GM18508 (cell line): ENCODE measurements around the gene SYNGR3.
"Not testable (repeated sequence)": the region's sequence is repeated elsewhere in the genome, so short reads cannot be mapped to it uniquely, and the experiment has no call there.

Source experiments
- ATAC-seq: cut with Tn5 transposase; IDR thresholded peaks from one replicate; pipeline ENCODE4 v1.9.1; 2021; ENCODE audit warnings: moderate number of reproducible peaks; ENCODE audit not compliant: insufficient read depth, unreplicated experiment

Gene SYNGR3

DNA sequence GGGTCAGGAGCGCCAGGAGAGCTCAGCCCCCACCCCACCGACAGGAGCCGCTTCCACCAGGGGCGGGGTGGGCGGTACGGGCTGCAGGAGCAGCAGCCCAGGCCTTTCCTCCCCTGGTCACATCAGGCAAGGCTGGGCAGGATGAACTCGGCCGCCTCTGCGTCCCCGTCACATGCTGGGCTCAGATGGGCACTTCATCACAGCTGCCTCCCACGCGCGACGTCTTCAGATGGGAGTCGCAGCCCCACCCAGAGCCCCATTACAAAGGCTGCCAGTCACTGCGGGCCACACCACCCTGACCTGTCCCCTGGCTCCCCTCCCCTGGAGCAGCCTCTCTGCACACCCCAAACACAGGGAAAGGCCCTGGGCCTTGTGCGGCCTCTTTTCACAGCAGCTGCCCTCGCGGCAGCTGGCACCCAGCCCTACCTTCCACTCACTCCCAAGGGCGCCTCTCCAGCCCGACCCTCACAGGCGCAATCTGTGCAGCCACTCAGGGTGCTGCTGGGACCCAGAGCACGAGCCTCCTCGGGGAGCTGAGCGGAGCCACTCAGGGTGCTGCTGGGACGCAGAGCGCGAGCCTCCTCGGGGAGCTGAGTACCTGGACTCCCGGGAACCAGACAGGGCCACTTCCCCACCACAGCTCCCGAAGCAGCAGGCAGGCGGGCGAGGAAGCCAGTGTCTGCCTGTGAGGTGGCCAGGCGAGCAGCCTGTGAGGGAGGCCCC, 15.2 kb downstream of the SYNGR3 start:
- ATAC-seq: no peak

DNA sequence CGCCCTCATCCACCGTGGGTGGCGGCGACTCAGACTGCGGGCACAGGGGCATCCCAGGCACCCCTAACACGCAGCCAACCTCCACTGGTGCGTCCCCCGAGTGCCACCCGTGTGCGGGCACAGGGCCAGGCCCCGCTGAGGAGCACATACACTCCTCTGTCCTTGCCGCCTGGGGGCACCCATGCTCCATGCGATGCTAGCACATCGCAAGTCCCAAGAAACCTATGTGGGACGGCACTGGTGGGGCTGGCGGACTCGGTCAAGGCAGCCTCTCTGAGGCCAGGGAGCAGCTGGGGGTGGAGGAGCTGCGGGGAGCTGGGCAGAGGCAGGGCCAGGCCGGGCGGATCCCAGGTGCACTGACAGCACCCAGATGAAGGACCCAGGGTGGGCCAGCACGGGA, 15.9 kb downstream of the SYNGR3 start:
- no peak for ATAC-seq

DNA sequence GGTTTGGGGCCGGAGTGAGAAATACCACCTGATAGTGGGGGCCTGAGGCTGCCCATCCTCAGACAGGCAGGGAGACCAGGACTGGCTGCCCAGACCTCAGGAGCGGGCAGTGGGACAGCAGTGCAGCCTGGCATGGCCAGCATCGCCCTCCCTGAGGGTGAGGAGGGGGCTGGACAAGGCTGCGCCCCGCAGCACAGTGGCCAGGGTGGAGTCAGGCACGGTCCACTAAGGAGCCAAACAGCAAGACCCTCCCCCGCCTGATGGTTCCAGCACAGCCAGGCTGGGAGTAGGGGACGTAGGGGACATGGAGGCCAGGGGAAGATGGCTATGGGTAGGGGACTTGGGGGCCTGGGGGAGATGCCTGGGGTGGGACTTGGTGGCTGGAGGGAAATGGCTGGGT, 16.5 kb downstream of the SYNGR3 start:
- ATAC-seq: no peak

DNA sequence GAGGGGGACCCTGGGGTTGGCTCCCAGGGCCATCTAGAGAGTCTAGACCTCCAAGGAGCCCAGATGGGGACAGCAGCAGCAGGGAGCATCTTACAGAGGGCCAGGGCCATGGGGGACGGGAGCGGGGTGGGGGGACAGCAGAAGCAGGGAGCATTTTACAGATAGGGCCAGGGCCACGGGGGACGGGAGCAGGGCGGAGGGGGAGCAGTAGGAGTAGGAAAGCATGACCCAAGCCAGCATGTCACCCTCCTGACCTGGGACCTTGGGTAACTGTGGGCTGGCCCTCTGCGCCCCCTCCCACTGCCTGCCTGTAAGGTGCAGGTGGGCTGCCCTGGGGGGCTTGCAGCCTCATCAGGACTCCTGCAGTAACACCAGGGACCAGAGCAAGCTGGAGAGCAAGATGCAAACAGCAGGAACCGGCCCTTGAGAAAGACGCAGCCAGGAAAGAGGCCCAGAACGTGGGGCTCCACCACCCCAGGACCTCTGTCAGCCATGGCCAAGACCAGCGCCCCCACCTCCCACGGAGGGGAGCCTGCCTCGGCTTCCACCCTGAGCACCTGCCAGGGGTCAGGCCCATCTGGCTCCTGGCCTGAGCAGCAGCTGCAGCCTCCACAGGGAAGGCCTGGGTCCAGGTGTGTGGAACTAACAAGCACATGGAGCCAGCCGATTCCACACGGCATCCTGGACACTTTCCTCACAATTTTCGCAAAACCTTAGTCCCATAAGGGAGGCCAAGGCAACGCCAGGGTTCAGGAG, 17.5 kb downstream of the SYNGR3 start:
- ATAC-seq: no peak

DNA sequence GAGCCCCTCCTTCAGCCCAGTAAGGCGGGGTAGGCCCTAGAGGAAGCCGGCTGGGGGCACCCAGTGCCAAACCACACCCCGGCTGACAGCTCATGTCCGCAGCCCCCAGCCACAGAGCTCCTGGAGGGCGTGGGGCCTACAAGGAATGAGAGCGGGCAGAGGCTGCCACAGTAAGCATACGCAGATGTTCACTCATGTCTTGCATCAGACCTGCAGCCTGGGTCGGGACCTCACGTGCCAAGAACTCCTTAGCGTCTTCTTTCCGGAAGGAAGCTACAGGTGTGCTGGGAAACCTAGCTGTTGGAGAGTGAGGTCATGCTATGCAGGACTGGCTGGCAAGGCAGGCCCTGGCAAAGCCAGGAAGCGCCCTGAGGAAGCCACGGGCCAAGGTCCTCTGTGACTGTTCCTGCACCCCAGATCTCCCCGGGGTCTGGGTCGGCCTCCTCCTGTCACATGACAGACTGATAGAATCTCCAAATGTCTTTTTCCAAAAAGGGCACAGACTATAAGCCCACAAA, 18.3 kb downstream of the SYNGR3 start:
- ATAC-seq: no peak

DNA sequence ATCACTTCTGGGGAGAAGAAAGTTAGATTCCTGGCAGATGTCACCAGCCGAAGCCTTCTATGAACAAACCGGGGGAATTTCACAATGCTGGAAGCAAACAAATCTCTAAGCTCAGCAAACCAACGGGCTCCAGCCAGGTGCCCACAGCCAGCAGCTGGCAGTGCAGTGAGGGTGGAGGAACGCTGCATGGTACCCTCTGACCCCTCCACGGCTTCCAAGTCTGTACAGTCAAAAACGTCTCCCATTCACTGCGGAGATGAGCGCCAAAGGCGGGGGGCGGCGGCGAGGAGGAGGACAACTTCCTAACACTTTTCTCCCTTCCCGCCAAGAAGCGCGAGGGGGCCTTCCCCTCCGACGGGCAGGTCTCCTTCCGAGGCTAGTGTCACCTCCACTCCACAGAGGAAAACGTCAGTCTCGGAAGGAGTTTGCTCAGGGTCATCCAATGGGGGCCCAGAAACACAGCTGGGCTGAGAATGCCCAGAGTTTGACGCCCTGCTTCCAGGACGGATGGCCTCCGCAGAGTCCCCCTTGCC, 18.9 kb downstream of the SYNGR3 start:
- ATAC-seq: no peak

DNA sequence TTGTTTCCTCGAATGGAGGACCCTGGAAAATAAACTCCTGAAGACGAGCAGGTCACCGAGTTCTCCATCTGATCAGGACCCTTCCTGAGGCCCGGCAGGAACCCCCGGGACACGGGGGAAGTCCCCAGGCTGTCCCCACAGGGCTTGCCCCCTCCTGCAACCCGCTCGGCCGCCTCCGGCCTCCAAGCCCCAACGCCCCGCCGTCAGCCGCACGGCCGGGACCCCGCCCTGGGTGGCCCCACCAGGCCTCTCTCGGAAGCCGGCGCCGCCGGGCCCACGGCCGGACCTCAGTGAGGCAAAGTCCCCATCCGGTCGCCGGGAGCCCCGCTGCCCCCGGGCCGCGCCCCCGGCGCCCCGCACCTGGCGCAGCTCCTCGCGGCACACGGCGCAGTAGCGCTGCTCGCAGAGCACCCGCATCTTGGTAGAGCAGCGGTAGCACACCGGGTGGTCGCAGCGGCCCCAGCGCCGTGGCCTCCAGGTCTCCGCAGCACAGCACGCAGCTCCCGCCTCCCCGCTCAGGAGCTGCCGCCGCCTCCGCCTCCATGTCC, 19.5 kb downstream of the SYNGR3 start:
- ATAC-seq: no peak

DNA sequence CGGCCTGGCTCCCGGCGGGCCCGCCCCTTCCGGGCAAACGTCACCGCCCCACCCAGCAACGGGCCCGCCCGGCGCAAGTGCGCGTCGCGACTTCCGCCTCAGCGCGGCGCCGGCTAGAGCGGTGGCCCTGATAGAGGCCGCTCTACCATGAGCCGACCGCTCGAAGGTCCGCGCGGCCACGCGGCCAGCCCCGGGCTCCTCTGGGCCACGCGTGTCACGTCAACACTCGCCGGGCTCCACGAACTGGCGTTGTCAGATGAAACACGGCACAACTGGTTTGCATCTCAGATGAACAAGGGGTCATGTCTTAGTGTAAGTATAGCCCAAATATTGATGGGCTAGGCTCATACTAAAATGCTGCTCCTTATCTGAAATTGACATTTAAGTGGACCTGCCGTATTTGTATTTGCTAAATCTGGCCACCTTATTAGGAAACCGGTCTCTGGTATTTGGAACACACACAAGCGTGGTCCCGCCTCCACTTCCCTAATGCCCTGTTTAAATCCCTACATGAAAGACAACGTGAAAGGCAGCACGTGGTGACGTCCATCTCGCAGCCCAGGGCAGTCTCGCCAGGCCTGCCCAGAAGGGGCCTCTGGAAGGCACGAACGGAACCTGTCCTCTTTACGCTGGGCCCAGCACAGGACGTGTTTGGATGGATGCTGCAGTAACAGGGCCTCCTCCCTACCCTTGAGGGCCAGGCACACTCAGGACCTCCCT, 20.2 kb downstream of the SYNGR3 start, which contains the start of gene ZNF598:
Gene ZNF598, minus strand, starts transcription at position 31 of the 720 bp plus-strand sequence.
- ATAC-seq: no peak

DNA sequence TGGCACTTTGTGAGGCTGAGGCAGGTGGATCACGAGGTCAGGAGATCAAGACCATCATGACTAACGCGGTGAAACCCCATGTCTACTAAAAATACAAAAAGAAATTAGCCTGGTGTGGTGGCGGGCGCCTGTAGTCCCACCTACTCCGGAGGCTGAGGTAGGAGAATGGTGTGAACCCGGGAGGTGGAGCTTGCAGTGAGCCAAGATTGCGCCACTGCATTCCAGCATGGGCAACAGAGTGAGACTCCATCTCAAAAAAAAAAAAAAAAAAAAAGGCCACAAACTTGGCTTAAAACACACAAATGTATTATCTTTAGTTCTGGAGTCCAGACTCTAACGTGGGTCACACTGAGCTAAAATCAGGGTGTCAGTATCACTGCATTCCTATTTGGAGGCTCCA, 22.0 kb downstream of the SYNGR3 start:
- ATAC-seq: not testable (repeated sequence)

DNA sequence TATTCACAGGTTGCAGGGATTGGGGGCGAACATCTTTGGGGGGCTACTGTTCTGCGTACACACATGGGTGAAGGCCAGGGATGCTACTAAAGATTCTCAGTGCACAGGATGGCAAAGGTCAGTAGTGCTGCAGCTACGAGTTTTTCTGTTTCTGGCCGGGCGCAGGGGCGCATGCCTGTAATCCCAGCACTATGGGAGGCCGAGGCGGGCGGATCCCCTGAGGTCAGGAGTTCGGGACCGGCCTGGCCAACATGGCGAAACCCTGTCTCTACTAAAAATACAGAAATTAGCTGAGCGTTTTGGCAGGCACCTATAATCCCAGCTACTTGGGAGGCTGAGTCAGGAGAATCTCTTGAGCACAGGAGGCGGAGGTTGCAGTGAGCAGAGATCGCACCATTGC, 23.8 kb downstream of the SYNGR3 start:
- no peak for ATAC-seq

DNA sequence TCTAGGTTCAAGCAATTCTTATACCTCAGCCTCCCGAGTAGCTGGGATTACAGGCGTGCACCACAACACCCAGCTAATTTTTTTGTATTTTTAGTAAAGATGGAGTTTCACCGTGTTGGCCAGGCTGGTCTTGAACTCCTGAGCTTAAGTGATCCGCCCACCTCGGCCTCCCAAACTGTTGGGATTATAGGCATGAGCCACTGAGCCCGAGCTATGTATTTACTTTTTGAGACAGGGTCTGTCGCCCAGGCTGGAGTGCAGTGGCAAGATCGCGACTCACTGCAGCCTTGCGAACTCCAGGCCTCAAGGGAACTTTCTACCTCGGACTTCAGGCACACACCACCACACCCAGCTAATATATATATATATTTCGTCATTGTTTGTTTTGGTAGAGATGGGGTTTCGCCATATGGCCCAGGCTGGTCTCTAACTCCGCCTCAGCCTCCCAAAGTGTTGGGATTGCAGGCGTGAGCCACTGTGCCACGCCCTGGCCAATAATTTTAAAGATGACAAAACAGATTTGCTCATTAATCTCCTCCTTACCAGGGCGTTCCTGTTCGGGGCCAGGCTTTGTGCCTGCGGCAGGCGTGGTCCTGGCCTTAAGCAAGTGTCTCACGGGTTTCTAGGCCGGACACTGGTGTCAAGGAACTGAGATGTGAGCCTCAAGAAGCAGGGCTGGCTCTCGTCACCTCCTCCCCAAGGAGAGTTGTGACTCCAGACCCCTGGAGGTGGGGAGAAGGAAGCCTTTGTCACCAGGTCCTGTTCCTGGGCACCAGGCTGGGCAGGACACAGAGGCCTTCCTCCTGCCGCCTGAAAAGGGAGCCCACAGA, 25.6 kb downstream of the SYNGR3 start:
- no peak for ATAC-seq

DNA sequence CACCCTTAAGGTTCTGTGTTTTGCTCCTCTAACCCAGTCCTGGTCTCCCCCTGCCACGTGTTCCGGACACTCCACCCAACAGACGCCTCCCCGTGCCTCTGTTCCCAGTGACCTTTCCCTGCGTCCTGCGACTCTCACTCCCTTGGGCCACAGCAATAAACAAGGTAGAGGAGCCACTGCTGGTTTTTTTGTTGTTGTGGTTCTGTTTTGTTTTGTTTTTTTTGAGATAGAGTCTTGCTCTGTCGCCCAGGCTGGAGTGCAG, 26.1 kb downstream of the SYNGR3 start:
- no peak for ATAC-seq

DNA sequence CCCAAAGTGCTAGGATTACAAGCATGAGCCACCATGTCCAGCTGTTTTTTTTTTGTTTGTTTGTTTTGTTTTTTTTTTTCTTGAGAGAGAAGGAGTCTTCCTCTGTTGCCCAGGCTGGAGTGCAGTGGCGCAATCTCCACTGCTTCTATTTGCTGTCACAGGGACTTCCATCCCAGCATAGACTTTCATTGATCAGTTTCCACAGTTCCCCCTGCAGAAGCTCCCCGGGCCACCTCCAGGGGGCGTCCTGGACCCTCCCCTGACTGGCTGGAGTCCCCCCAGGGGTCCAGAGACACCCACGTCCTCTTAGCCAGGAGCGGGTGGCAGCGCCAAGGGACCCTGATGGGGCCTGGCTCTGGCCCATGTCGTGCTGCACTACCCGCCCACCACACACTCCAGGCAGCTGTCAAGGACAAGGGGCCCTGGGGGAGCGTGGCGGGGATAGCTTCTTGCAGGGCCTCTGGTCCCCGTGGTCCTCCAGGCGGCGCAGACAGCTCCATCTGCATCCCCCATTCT, 26.7 kb downstream of the SYNGR3 start:
- no peak for ATAC-seq

DNA sequence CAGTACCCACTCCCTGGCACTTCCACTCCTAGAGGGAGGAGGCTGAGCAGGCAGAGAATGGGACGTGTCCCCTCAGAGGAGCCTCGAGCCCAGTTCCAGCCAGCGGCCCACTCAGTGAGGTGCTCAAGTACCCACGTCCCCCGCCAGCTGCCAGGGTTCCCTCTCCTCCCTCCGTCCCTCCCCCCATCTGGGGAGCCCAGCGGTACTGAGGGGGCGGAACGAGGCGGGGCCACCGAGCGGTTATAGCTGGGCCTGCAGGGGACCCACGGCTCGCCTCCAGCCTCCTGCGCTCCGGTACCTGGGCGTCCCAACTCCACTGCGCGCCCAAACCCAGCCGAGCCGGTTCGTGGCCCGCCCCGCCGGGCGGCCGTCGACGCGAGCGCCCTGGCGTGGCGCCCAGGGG, 29.7 kb downstream of the SYNGR3 start, which contains the start of gene NPW:
Gene NPW, plus strand, starts transcription at position 268 of the 403 bp plus-strand sequence.
- ATAC-seq: no peak

DNA sequence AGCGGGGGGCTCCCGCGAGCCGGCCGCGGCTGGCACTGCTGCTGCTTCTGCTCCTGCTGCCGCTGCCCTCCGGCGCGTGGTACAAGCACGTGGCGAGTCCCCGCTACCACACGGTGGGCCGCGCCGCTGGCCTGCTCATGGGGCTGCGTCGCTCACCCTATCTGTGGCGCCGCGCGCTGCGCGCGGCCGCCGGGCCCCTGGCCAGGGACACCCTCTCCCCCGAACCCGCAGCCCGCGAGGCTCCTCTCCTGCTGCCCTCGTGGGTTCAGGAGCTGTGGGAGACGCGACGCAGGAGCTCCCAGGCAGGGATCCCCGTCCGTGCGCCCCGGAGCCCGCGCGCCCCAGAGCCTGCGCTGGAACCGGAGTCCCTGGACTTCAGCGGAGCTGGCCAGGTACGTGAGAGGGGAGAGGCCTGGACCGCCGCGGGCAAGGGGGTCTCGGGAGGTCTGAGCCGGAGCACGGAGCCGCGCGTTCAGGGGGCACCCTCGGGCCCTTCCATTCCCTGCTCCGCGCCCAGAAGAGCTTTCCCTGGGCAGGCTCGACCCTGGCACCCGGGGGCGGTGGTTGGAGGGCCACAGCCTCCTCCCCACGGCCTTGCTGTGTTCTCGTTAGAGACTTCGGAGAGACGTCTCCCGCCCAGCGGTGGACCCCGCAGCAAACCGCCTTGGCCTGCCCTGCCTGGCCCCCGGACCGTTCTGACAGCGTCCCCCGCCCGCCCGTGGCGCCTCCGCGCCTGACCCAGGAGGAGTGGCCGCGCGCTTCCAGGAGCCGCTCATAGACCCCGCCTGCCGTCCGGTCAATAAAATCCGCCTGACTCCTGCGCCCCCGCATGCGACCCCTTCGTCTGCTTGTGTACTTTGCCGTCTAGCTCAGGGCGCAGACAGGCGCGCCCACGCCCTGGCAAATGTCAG, 30.4 kb downstream of the SYNGR3 start:
- no peak for ATAC-seq

DNA sequence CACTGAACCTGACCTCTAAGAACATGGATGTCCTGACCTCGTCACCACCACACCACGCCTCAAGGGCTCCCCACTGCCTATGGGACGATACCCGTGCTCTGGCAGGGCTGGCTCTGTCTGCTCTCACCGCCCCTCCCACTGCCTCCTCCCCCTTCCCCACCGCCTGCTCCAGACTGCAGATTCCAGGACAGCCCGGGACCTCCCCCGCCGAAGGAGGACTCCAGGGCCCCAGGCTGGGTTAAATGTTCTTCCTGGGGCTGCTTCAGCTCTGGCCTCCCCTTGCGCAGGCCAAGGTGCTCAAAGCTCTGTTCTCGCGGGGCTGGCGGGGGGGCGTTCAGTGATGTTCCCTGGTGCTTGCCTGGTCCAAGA, 32.9 kb downstream of the SYNGR3 start:
- ATAC-seq: no peak

DNA sequence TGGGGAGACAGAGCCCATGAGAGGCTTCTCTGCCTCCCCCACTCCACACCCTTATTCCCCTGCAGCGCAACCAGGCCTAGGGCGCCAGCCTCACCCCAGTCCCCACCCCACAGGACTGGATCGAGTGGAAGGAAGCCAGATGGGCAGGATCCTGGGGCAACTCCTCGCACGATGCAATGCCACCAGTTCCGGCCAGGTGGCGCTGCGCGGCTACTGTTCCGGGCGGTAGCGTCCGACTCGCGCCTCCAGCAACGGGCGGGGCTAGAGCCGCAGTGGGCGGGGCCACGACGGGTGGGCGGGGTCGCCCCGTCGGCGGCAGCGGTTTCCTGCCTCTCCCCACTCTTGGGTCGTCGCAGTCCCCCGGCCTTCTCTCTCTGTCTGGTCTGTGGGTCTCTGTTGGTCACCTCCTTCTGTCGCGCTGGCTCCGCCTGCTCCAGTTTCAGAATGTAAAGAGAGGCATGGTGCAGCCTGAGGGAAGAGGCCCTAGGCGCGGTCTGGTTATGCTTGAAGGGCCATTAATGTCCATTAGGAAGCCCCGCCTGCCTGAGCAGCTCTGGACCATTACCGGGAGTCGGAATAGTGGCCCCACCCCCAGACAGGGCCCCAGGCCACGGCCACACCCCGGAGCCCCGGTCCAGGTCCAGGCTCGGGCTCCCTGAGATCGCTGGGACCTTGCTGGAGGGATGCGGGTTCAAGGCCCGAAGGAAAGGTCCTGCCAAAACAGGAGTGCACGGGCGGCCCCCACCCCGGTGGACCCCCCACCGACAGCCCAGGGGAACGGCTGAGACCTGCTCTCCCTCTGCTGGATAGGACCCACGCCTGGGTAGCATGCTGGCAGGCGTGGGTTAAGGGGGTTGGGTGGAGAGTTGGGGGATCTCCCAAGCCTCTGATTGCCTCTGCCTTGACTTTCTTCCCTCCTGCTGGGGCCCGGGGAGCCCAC, 33.6 kb downstream of the SYNGR3 start:
- no peak for ATAC-seq

DNA sequence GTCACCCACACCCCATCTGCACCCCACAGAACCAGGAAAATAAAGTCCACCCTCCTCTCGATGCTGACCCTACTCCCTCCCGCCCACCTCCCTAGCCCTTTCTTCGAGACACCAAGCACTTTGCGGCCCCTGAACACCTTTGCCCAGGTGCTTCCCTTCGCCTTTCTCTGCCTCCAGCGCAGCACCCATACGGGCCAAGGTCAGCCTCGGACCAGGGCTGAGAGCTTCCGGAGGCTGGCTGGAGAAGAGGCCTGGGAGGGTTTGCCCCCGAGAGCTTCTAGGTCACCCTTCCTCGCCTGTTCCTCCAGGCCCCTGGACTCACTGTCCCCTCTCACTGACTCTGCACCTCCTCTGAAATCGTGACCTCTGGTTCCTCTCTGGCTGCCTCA, 34.3 kb downstream of the SYNGR3 start:
- ATAC-seq: no peak
